Measurements from ENCODE around the gene ZNF419.
"Not testable (repeated sequence)": the region's sequence is repeated elsewhere in the genome, so short reads cannot be mapped to it uniquely, and the experiment has no call there.

ZNF419 gene

GRCh38 chr19:57487477-57488298 lies at the start of gene ZNF419:
Gene ZNF419 (plus strand): TSS chr19:57487750. CDS start chr19:57487951, 201 bp downstream.
- peak; percentile 97 for DNase-seq
- H3K9me3 Mint-ChIP-seq: peaks cover 42% of the 10 kb centered on the region
- H3K27me3 Mint-ChIP-seq, CTCF ChIA-PET: not testable (repeated sequence)
- peaks cover 12% of the 10 kb centered on the region for H3K4me1 Mint-ChIP-seq
- H3K4me3 Mint-ChIP-seq: peak within 1 kb of the TSS; percentile 70
- H3K27ac Mint-ChIP-seq: peak within 1 kb of the TSS; percentile 80
- H3K36me3 Mint-ChIP-seq: peaks cover 46% of the 10 kb centered on the region

- no peak for DNase-seq
- H3K4me3 Mint-ChIP-seq: no peak overlapping the region
- H3K9me3 Mint-ChIP-seq: peaks cover 54% of the 10 kb centered on the region
- CTCF ChIA-PET: interaction anchor here (1.1 kb wide), 1 partner anchor 142 kb away, joined by 3 read pairs; no protein-coding TSS in a partner anchor
- no peaks in the 10 kb centered on the region for H3K27me3 Mint-ChIP-seq
- H3K4me1 Mint-ChIP-seq: peaks cover 24% of the 10 kb centered on the region
- H3K27ac Mint-ChIP-seq: no peak overlapping the region
- peaks cover 66% of the 10 kb centered on the region for H3K36me3 Mint-ChIP-seq
Observed at GRCh38 chr19:57437931-57438330, 49.6 kb upstream of the ZNF419 start.

- Mint-ChIP-seq H3K27me3 (no peaks in the 10 kb centered on the region), H3K9me3 (peaks cover 57% of the 10 kb centered on the region), H3K4me3 (no peak overlapping the region), H3K36me3 (peaks cover 76% of the 10 kb centered on the region), H3K4me1 (peaks cover 24% of the 10 kb centered on the region), H3K27ac (no peak overlapping the region)
- no peak for DNase-seq
- CTCF ChIA-PET: no interaction called here
Observed at GRCh38 chr19:57438925-57439324, 48.6 kb upstream of the ZNF419 start.

GRCh38 chr19:57441979-57442752 lies 45.4 kb upstream of the ZNF419 start:
- H3K9me3 Mint-ChIP-seq: peaks cover 75% of the 10 kb centered on the region
- no peak overlapping the region for H3K4me3 Mint-ChIP-seq
- H3K27ac Mint-ChIP-seq: no peak overlapping the region
- CTCF ChIA-PET: no interaction called here
- H3K36me3 Mint-ChIP-seq: peaks cover 81% of the 10 kb centered on the region
- H3K27me3 Mint-ChIP-seq: no peaks in the 10 kb centered on the region
- DNase-seq: no peak
- peaks cover 2% of the 10 kb centered on the region for H3K4me1 Mint-ChIP-seq

- no peak overlapping the region for H3K4me3 Mint-ChIP-seq
- no peaks in the 10 kb centered on the region for H3K27me3 Mint-ChIP-seq
- CTCF ChIA-PET: no interaction called here
- peaks cover 75% of the 10 kb centered on the region for H3K9me3 Mint-ChIP-seq
- peaks cover 79% of the 10 kb centered on the region for H3K36me3 Mint-ChIP-seq
- no peak overlapping the region for H3K27ac Mint-ChIP-seq
- no peak for DNase-seq
- H3K4me1 Mint-ChIP-seq: peaks cover 2% of the 10 kb centered on the region
Observed at GRCh38 chr19:57443121-57443696, 44.3 kb upstream of the ZNF419 start.

- Mint-ChIP-seq H3K27me3 (no peaks in the 10 kb centered on the region), H3K4me3 (no peak overlapping the region), H3K27ac (no peak overlapping the region), H3K36me3 (peaks cover 19% of the 10 kb centered on the region), H3K9me3 (peaks cover 51% of the 10 kb centered on the region), H3K4me1 (no peaks in the 10 kb centered on the region)
- CTCF ChIA-PET: no interaction called here
- no peak for DNase-seq
Observed at GRCh38 chr19:57452307-57452706, 35.2 kb upstream of the ZNF419 start.

GRCh38 chr19:57465680-57466381 lies 21.7 kb upstream of the ZNF419 start:
- Mint-ChIP-seq H3K4me1 (no peaks in the 10 kb centered on the region), H3K36me3 (peaks cover 17% of the 10 kb centered on the region), H3K4me3 (no peak overlapping the region), H3K27ac (no peak overlapping the region), H3K9me3 (peaks cover 64% of the 10 kb centered on the region), H3K27me3 (no peaks in the 10 kb centered on the region)
- peak; percentile 61 for DNase-seq
- CTCF ChIA-PET: interaction anchor here (0.6 to 0.8 kb wide), 3 partner anchors 18 to 740 kb away, joined by 3 read pairs; no protein-coding TSS in a partner anchor

- no peaks in the 10 kb centered on the region for H3K4me1 Mint-ChIP-seq
- CTCF ChIA-PET: interaction anchor here (0.6 to 0.8 kb wide), 2 partner anchors 115 to 130 kb away, joined by 3 read pairs; no protein-coding TSS in a partner anchor
- H3K9me3 Mint-ChIP-seq: peaks cover 66% of the 10 kb centered on the region
- DNase-seq: no peak
- no peak overlapping the region for H3K27ac Mint-ChIP-seq
- H3K27me3 Mint-ChIP-seq: no peaks in the 10 kb centered on the region
- no peak overlapping the region for H3K4me3 Mint-ChIP-seq
- H3K36me3 Mint-ChIP-seq: peaks cover 19% of the 10 kb centered on the region
Observed at GRCh38 chr19:57466489-57466888, 21.1 kb upstream of the ZNF419 start.

- H3K9me3 Mint-ChIP-seq: peaks cover 85% of the 10 kb centered on the region
- H3K4me1 Mint-ChIP-seq: peaks cover 23% of the 10 kb centered on the region
- no peaks in the 10 kb centered on the region for H3K27me3 Mint-ChIP-seq
- H3K4me3 Mint-ChIP-seq: no peak overlapping the region
- no peak overlapping the region for H3K27ac Mint-ChIP-seq
- CTCF ChIA-PET: no interaction called here
- peaks cover 68% of the 10 kb centered on the region for H3K36me3 Mint-ChIP-seq
- DNase-seq: no peak
Observed at GRCh38 chr19:57473646-57474045, 13.9 kb upstream of the ZNF419 start.

- peak within 1 kb of the TSS; percentile 88 for H3K27ac Mint-ChIP-seq
- H3K4me1 Mint-ChIP-seq: peaks cover 23% of the 10 kb centered on the region
- no peaks in the 10 kb centered on the region for H3K27me3 Mint-ChIP-seq
- peak within 1 kb of the TSS; percentile 79 for H3K4me3 Mint-ChIP-seq
- CTCF ChIA-PET: interaction anchor here (0.9 to 1.2 kb wide), 2 partner anchors 51 to 153 kb away, joined by 3 read pairs; no protein-coding TSS in a partner anchor
- H3K9me3 Mint-ChIP-seq: peaks cover 65% of the 10 kb centered on the region
- peaks cover 54% of the 10 kb centered on the region for H3K36me3 Mint-ChIP-seq
- DNase-seq: peak; percentile 95
Observed at GRCh38 chr19:57477191-57478008, 10.2 kb upstream of the ZNF419 start, which contains the start of gene ZNF772. Gene ZNF772 (minus strand): TSS chr19:57477566. CDS start chr19:57477309, 257 bp downstream.

GRCh38 chr19:57488299-57488644 lies 722 bp downstream of the ZNF419 start:
- H3K27me3 Mint-ChIP-seq, CTCF ChIA-PET, DNase-seq, H3K27ac Mint-ChIP-seq: not testable (repeated sequence)
- Mint-ChIP-seq H3K36me3 (peaks cover 52% of the 10 kb centered on the region), H3K4me3 (peak overlapping the region; percentile 70), H3K9me3 (peaks cover 47% of the 10 kb centered on the region), H3K4me1 (peaks cover 12% of the 10 kb centered on the region)

- CTCF ChIA-PET, H3K27me3 Mint-ChIP-seq, DNase-seq: not testable (repeated sequence)
- Mint-ChIP-seq H3K4me3 (peak overlapping the region; percentile 74), H3K36me3 (peaks cover 53% of the 10 kb centered on the region), H3K9me3 (peaks cover 59% of the 10 kb centered on the region), H3K4me1 (peaks cover 19% of the 10 kb centered on the region), H3K27ac (peak overlapping the region; percentile 83)
Observed at GRCh38 chr19:57499332-57499679, 11.8 kb downstream of the ZNF419 start.

GRCh38 chr19:57499680-57500395 lies 12.3 kb downstream of the ZNF419 start, which contains the start of gene ZNF773:
Gene ZNF773 (plus strand): TSS chr19:57499938. CDS start chr19:57500081, 143 bp downstream.
- Mint-ChIP-seq H3K9me3 (peaks cover 56% of the 10 kb centered on the region), H3K36me3 (peaks cover 51% of the 10 kb centered on the region), H3K4me1 (peaks cover 19% of the 10 kb centered on the region), H3K4me3 (peak within 1 kb of the TSS; percentile 74), H3K27ac (peak within 1 kb of the TSS; percentile 83)
- DNase-seq: peak; percentile 99
- H3K27me3 Mint-ChIP-seq, CTCF ChIA-PET: not testable (repeated sequence)
